Measurements from ENCODE around the gene SLITRK6.
"Not testable (repeated sequence)": the region's sequence is repeated elsewhere in the genome, so short reads cannot be mapped to it uniquely, and the experiment has no call there.

SLITRK6 gene

GRCh38 chr13:85799097-85799582 lies at the start of gene SLITRK6:
TSS of gene SLITRK6 (minus strand) at chr13:85799419. CDS start at chr13:85796508, 2,911 bp downstream.
- no peak for DNase-seq

GRCh38 chr13:85847012-85847411 lies 47.8 kb upstream of the SLITRK6 start:
- no peak for DNase-seq

- no peak for DNase-seq
Measured at GRCh38 chr13:85841427-85841826, 42.2 kb upstream of the SLITRK6 start.

DNA sequence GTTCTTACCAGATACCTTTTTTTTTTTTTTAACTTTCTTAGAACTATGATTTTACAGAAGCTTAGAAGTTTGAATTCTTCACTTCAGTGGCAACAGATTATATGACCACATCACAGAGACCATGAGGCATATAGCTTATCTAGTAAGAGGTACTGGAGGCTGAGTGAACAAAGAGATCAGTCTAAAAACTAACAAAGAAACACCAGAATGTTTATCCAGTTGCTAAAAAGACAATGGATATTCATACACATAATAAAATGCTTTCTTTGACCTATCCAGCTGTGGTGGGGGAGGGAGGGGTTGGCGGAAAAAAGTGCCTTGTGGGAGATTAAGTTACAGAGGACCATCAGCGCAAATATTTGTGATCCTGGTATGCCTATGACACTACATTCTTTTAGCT lies 34.7 kb upstream of the SLITRK6 start:
- DNase-seq: no peak

- no peak for DNase-seq
Measured at GRCh38 chr13:85828094-85828684, 29.0 kb upstream of the SLITRK6 start.

DNA sequence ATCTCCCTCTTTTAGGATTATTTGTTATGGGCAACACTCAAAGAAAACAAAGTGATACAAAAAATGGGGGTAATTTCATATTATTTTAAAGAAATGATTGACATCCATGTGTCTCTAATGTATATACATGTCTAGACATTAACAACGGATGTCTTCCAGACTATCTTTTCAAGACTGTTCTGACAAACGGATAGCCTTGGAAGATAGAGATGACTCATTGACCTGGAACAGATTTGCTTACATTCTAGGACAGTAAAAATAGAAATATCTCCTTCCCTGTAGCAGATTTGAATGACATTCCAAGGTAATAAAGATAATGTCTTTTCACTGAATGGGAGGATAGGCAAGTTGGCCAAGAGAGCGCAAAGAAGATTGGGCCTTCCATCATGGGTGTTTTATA lies 26.2 kb upstream of the SLITRK6 start:
- no peak for DNase-seq

DNA sequence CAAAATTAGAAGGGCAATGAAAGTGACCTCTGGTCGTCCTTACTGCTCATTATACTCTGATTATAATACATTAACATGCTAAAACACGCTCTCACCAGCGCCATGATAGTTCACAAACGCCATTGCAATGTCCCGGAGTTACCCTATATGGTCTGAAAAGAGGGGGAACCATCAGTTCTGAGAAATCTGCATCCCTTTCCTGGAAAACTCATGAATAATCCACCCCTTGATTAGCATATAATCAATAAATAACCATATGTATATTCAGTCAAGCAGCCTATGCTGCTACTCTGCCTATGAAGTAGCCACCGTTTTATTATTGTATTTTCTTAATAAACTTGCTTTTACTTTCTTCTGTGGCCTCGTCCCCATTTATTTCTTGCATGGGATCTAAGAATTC lies 24.6 kb upstream of the SLITRK6 start:
- DNase-seq: no peak

- DNase-seq: no peak
Measured at GRCh38 chr13:85819513-85819912, 20.3 kb upstream of the SLITRK6 start.

DNA sequence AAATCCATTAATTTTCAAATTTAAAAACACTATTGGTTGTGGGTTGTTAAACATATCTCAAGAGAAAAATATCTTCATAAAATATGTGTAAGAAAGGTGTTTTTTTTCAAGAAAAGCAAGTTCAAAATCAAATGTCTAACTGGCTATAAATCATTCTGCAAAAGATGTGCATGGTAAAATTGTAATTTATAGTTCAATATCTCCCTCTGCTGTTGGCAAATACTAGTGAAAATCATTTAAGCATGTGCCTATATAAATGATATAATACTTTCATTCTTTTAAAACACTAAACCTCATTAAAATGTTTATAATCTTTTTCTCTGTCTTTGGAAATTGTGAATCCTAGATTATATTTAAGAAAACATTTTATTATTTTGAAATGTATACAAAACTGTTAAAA lies 17.2 kb upstream of the SLITRK6 start:
- no peak for DNase-seq

- DNase-seq: no peak
Measured at GRCh38 chr13:85812282-85812681, 13.1 kb upstream of the SLITRK6 start.

DNA sequence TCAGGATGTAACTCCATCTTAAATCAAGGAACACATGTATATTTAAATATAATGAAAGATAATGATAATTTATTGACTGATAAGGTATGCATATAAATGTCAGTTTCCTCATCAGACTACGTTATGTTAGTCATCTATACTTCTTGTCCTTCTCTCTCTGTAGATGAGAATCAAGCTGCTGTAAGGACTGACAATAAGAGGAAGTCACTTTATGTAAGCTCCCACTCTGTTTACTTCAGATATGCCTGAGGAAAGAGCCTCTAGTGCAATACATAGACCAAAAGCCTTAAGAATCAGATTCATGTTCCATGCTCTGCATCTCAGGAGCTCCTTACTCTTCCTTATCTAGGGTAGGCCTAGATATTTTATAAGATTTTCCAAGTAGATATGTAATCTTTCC lies 9.6 kb upstream of the SLITRK6 start:
- DNase-seq: no peak

DNA sequence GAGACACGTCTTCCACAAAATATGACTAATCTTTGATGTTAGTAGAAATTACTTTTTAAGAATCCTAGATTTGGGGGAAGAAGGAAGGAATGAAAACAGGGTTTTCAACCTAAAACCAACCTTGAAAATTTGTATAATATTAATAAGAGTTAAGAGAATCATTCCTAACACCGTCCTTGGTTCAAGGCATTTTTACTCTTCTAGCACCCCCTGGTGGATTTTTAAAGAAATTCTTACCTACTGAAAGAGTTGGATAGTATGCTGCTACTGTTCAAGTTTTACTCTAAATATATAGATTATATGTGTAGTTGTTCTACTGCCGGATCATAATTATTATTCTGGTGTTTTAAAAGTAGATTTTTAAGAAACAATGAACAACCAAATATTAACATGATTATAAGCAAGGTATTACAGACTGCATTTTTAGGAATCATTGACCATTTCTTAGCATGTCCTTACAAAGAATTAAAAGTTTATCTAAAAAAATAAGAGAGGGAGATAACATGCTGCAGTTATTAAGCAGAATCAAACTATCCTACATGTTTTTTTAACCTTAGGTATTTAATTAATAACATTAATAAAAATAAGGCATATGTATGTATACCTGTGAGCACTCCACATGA lies 7.4 kb upstream of the SLITRK6 start:
- no peak for DNase-seq

DNA sequence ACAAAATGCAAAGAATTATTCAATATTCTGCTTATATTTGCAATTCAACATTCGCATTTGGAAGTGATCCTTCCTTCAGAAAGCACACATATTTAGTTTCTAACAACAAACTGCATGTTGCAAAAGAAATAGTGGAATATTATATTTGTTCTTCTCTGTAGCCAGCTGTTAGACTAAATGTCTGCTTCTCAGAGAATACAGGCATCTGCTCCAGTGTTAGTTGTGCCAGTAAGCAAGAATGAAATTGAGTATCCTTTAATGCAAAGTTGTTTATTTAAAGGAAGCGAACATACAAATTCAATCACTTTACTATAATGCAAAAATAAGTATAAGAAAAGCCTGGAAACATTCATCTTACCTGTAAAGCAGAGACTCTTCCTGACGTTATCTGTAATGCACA lies 663 bp downstream of the SLITRK6 start:
- DNase-seq: no peak

- DNase-seq: no peak
Measured at GRCh38 chr13:85797311-85797710, 1.9 kb downstream of the SLITRK6 start.

- DNase-seq: no peak
Measured at GRCh38 chr13:85785205-85785604, 14.0 kb downstream of the SLITRK6 start.

- no peak for DNase-seq
Measured at GRCh38 chr13:85772367-85772766, 26.9 kb downstream of the SLITRK6 start.

DNA sequence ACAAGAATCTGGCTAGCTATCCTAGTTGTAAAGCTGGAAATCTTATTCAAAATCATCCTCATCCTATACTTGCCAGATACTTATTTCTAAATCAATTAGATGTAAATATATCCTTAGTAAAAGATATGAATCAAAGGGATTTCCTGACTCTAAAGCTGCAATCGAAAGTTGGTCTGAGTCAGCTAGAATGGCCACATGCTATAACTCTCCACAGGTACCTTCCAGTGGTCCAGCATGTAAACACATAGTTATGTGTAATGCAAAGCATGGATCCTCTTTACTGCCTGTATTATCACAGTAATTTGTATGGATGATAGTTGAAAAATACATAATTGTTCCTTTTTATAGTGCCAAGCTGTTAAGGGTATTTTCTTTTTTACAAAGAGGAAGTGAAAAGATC lies 27.4 kb downstream of the SLITRK6 start:
- DNase-seq: no peak

- no peak for DNase-seq
Measured at GRCh38 chr13:85768946-85769345, 30.3 kb downstream of the SLITRK6 start.

DNA sequence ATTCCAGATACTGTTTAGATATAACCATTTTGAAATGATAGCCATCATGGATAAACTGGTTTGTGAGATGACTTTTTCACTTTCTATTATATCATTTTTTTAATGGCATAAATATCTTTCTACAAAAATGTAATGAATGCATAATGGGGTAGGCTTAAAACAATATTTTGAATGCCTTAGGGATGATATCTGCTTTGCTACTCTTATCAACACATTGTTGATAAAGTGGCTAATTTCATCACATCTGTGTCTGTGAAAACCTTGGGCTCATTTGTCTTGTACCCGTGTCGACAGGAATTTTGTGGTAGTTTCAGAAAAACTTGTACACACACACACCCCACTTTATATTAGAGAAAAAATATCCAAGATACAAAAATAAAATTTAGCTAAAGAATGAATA lies 44.1 kb downstream of the SLITRK6 start:
- no peak for DNase-seq

DNA sequence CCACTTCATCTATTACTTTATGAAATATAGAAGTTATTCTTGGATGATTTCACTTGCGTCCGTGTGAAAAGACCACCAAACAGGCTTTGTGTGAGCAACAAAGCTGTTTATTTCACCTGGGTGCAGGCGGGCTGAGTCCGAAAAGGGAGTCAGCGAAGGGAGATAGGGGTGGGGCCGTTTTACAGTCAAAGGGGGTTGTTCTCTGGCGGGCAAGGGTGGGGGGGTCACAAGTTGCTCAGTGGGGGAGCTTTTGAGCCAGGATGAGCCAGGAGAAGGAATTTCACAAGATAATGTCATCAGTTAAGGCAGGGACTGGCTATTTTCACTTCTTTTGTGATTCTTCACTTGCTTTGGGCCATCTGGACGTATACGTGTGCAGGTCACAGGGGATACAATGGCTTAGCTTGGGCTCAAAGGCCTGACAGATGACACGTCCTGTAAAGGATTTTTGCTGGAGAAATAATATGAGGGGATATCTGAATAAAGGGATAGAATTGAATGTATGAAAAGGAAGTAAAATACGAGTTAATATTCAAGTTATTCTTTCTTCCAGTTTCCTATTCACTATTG lies 55.9 kb downstream of the SLITRK6 start:
- DNase-seq: not testable (repeated sequence)

Data from stimulated activated CD4-positive, alpha-beta T cell treated with anti-CD3 and anti-CD28 coated beads, Interleukin-12 subunit alpha, Interleukin-12 subunit beta, amount 100 ng/mL, for 4 hours (primary cell).